ENCODE measurements around the gene ASXL2.

Gene ASXL2

GRCh38 chr2:25808006-25808383, 70.3 kb downstream of the ASXL2 start:
- DNase-seq (ENCODE audit: low spot score) = no peak
- FAIRE-seq = no peak

GRCh38 chr2:25806941-25807340, 71.3 kb downstream of the ASXL2 start:
- no peak for DNase-seq (ENCODE audit: low spot score)
- FAIRE-seq = no peak

- DNase-seq (ENCODE audit: low spot score) (no peak), FAIRE-seq (no peak)
Observed at GRCh38 chr2:25805987-25806386, 72.3 kb downstream of the ASXL2 start.

- DNase-seq (ENCODE audit: low spot score) = no peak
- no peak for FAIRE-seq
Observed at GRCh38 chr2:25804338-25804737, 73.9 kb downstream of the ASXL2 start.

- no peak for FAIRE-seq
- no peak for DNase-seq (ENCODE audit: low spot score)
Observed at GRCh38 chr2:25799301-25799700, 79.0 kb downstream of the ASXL2 start.

- DNase-seq (ENCODE audit: low spot score) = no peak
- no peak for FAIRE-seq
Observed at GRCh38 chr2:25797620-25798488, 80.4 kb downstream of the ASXL2 start.

GRCh38 chr2:25794544-25795276, 83.6 kb downstream of the ASXL2 start:
- no peak for FAIRE-seq
- DNase-seq (ENCODE audit: low spot score) = no peak

GRCh38 chr2:25790074-25790790, 88.1 kb downstream of the ASXL2 start:
- no peak for DNase-seq (ENCODE audit: low spot score)
- peak; percentile 10 for FAIRE-seq

- FAIRE-seq (no peak), DNase-seq (ENCODE audit: low spot score) (no peak)
Observed at GRCh38 chr2:25788457-25788856, 89.8 kb downstream of the ASXL2 start.

GRCh38 chr2:25787020-25787419, 91.3 kb downstream of the ASXL2 start:
- FAIRE-seq (no peak), DNase-seq (ENCODE audit: low spot score) (no peak)

GRCh38 chr2:25784404-25784803, 93.9 kb downstream of the ASXL2 start:
- FAIRE-seq (no peak), DNase-seq (ENCODE audit: low spot score) (no peak)

- DNase-seq (ENCODE audit: low spot score) (no peak), FAIRE-seq (no peak)
Observed at GRCh38 chr2:25777077-25777476, 101.2 kb downstream of the ASXL2 start.

GRCh38 chr2:25772078-25772477, 106.2 kb downstream of the ASXL2 start:
- DNase-seq (ENCODE audit: low spot score) (no peak), FAIRE-seq (no peak)

GRCh38 chr2:25763575-25763974, 114.7 kb downstream of the ASXL2 start:
- DNase-seq (ENCODE audit: low spot score) (no peak), FAIRE-seq (no peak)

- DNase-seq (ENCODE audit: low spot score) = no peak
- FAIRE-seq = no peak
Observed at GRCh38 chr2:25760297-25760696, 118.0 kb downstream of the ASXL2 start.

- DNase-seq (ENCODE audit: low spot score) (no peak), FAIRE-seq (no peak)
Observed at GRCh38 chr2:25758348-25758747, 119.9 kb downstream of the ASXL2 start.

- DNase-seq (ENCODE audit: low spot score) (no peak), FAIRE-seq (no peak)
Observed at GRCh38 chr2:25757906-25758305, 120.4 kb downstream of the ASXL2 start.

GRCh38 chr2:25756536-25756935, 121.8 kb downstream of the ASXL2 start:
- no peak for FAIRE-seq
- no peak for DNase-seq (ENCODE audit: low spot score)

GRCh38 chr2:25749676-25750075, 128.6 kb downstream of the ASXL2 start:
- FAIRE-seq = no peak

GRCh38 chr2:25744055-25744454, 134.2 kb downstream of the ASXL2 start:
- DNase-seq (ENCODE audit: low spot score) (no peak), FAIRE-seq (no peak)

More at GRCh38 chr2:25749676-25750075, 128.6 kb downstream of the ASXL2 start:
- DNase-seq (ENCODE audit: low spot score) = no peak

GRCh38 chr2:25743132-25743830, 135.0 kb downstream of the ASXL2 start:
- no peak for FAIRE-seq
- DNase-seq (ENCODE audit: low spot score) = no peak

Data from RCC 7860 (cell line).